Spleen (tissue), 7 donors: Measurements from ENCODE around the gene PRR16.
A peak's percentile ranks its signal among the peaks of the same experiment; 100 is the strongest.

Experiments
- CTCF ChIP-seq, 11 experiments: fragments of 200-600 bp in 7 of 11; fragments of 450-650 bp in 4 of 11; sonication (generic) in 4 of 11; IDR thresholded peaks in 8 of 11; conservative IDR thresholded peaks in 3 of 11; 1 replicate in 7 of 11; 2 replicates in 4 of 11; pipeline versions ENCODE4 v1.4.0 to v1.8.0; 2016 to 2021; ENCODE audit warnings: antibody characterized with exemption in 11 of 11, inconsistent platforms in 4 of 11, mild to moderate bottlenecking in 1 of 11
- POLR2A ChIP-seq, 3 donors: fragments of 450-650 bp; IDR thresholded peaks; one replicate each; pipeline ENCODE4 v1.5.1; 2017; ENCODE audit warnings: antibody characterized with exemption in 3 of 3, mild to moderate bottlenecking in 1 of 3
- POLR2AphosphoS5 ChIP-seq, 3 donors: sonication (generic); formaldehyde crosslinking; IDR thresholded peaks; one replicate each; pipeline ENCODE4 v1.5.1; 2017; ENCODE audit warnings: antibody characterized with exemption in 3 of 3
- donor health status: DM: no; HTN: no; CAD: no; lungs with moderate emphysema.
- donor health status: DM: no; HTN: no; CAD: no.
- donor health status: DM: no; HTN: no; CAD: no.

DNA sequence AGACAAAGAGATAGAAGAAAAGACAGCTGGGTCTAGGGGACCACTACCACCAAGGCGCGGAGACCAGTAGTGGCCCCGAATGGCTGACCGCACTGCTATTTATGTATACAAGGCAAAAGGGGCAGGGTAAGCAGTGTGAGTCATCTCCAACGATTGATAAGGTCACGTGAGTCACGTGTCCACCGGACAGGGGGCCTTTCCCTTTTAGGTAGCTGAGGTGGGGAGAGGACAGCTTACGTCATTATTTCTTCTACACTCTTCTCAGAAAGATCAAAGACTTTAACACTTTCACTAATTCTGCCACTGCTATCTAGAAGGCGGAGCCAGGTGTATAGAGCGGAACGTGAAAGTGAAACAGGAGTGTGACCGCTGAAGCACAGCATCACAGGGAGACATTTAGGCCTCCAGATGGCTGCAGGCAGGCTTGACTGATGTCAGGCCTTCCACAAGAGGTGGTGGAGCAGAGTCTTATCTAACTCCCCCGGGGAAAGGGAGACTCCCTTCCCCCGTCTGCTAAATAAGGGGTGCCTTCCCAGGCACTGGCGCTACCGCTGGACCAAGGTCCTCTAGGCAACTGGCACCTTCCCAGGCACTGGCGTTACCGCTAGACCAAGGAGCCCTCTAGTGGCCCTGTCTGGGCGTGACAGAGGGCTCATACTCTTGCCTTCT lies 6.1 kb upstream of the PRR16 start:
- TF ChIP-seq CTCF (IDR thresholded peaks at IDR 0.05 in 8 of 11, conservative IDR thresholded peaks at IDR 0.05 in 3 of 11) = peak; percentile 34 to 79 (median 68)
- no peak for TF ChIP-seq POLR2A (IDR thresholded peaks at IDR 0.05)
- TF ChIP-seq POLR2AphosphoS5 (IDR thresholded peaks at IDR 0.05) = peak in 2 of 3 donors; percentile 19 to 47
